Testis (tissue), 2 donors: ENCODE measurements around the gene SPATC1L.

ENCODE experiments used
- POLR2A ChIP-seq: fragments of 450-650 bp; IDR thresholded peaks from one replicate; pipeline ENCODE4 v1.6.1; 2017; ENCODE audit warnings: antibody characterized with exemption, mild to moderate bottlenecking, moderate library complexity
- TF ChIP-seq, protein P1 (sequence below), 3 experiments: fragments of 450-650 bp in 2 of 3; fragments of 200-600 bp in 1 of 3; sonication (generic) in 1 of 3; IDR thresholded peaks; one replicate each; pipeline ENCODE4 v1.5.1; 2016 to 2019; ENCODE audit warnings: antibody characterized with exemption in 3 of 3, mild to moderate bottlenecking in 2 of 3, moderate library complexity in 1 of 3

DNA sequence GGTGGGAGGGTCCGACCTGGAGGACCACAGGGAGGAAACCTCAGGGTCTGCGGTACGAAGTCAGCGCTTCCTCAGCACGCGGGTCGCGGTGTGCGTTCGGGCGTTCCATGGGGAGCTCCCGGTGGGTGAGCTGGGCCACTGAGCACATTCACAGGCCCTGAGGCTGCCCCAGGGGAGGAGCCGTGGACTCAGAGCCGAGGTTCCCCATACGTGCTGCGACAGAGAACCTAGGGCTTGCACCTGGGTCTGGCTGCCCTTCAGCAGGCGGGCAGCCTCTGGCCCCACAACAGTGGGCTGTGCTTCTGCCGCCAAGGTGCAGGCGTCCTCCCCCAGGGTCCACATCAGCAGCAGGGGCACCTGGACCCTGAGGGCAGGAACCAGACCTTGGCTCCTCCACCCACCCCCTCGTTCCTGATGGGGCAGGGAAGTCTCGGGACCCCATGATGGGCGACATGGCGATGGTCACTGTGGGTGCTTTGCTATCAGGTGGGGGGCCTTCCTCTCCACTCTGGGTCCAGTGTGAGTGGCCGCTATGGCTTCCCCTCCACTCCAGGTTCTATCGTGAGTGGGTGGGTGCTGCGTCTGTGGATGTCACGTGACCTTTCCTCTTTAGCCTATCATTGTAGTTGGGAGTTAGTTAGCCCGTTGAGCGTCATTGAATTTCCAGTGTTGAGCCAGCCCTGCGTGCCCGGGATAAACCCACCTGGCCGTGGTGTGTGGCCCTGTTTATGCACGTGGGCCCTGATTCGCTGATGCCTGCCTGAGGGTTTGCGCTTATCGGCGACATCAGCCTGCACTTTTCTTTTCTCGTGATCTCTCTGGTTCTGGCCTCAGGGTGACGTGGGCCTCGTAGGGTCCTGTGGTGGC is 56.8 kb downstream of the SPATC1L start:
- TF ChIP-seq, protein P1, sequence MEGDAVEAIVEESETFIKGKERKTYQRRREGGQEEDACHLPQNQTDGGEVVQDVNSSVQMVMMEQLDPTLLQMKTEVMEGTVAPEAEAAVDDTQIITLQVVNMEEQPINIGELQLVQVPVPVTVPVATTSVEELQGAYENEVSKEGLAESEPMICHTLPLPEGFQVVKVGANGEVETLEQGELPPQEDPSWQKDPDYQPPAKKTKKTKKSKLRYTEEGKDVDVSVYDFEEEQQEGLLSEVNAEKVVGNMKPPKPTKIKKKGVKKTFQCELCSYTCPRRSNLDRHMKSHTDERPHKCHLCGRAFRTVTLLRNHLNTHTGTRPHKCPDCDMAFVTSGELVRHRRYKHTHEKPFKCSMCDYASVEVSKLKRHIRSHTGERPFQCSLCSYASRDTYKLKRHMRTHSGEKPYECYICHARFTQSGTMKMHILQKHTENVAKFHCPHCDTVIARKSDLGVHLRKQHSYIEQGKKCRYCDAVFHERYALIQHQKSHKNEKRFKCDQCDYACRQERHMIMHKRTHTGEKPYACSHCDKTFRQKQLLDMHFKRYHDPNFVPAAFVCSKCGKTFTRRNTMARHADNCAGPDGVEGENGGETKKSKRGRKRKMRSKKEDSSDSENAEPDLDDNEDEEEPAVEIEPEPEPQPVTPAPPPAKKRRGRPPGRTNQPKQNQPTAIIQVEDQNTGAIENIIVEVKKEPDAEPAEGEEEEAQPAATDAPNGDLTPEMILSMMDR (IDR thresholded peaks at IDR 0.05): no peak
- no peak for TF ChIP-seq POLR2A
